Measurements from ENCODE around the gene NFIA. TPM values are rescaled to one million over a fixed set of nuclear protein-coding genes. Genes with fewer than 3 reads are reported as not detected.
"Not testable (repeated sequence)": the region's sequence is repeated elsewhere in the genome, so short reads cannot be mapped to it uniquely, and the experiment has no call there.

The NFIA gene
- total and polyA plus RNA-seq, 2 donors: 7.9 to 10.3 TPM

- 86% methylated on average over 2 of the region's 2 CpGs for WGBS
- H3K27me3 ChIP-seq (ENCODE audit: control insufficient read depth in 2 of 2, insufficient read depth in 1 of 2, low read length in 1 of 2): peaks cover 46 to 81% of the 10 kb centered on the region in 2 donors
- H3K27ac ChIP-seq (ENCODE audit: low read depth in 1 of 2, low read length in 1 of 2): peak overlapping the region in 1 of 2 donors; percentile 59
- peaks cover 10 to 40% of the 10 kb centered on the region in 2 donors for H3K4me1 ChIP-seq (ENCODE audit: control insufficient read depth in 2 of 2, insufficient read depth in 2 of 2, low read length in 2 of 2)
- no peaks in the 10 kb centered on the region for H3K9me3 ChIP-seq (ENCODE audit: control insufficient read depth in 2 of 2, insufficient read depth in 1 of 2, low read length in 1 of 2)
- H3K4me3 ChIP-seq (ENCODE audit: low read length in 2 of 2): peak overlapping the region in 1 of 2 donors; percentile 72
- no peaks in the 10 kb centered on the region for H3K36me3 ChIP-seq (ENCODE audit: control insufficient read depth in 2 of 2, insufficient read depth in 2 of 2, low read length in 1 of 2)
- DNase-seq (ENCODE audit: low read depth in 6 of 9, low spot score in 9 of 9): no peak
These were observed 26.2 kb upstream of the NFIA start for GRCh38 chr1:61056196-61056572.

- H3K36me3 ChIP-seq (ENCODE audit: control insufficient read depth in 2 of 2, insufficient read depth in 2 of 2, low read length in 1 of 2): no peaks in the 10 kb centered on the region
- peak in 1 of 9 donors; percentile 70 for DNase-seq (ENCODE audit: low read depth in 6 of 9, low spot score in 9 of 9)
- peaks cover 40 to 74% of the 10 kb centered on the region in 2 donors for H3K27me3 ChIP-seq (ENCODE audit: control insufficient read depth in 2 of 2, insufficient read depth in 1 of 2, low read length in 1 of 2)
- H3K4me3 ChIP-seq (ENCODE audit: low read length in 2 of 2): peak overlapping the region; percentile 49 to 72
- H3K4me1 ChIP-seq (ENCODE audit: control insufficient read depth in 2 of 2, insufficient read depth in 2 of 2, low read length in 2 of 2): peaks cover 10 to 36% of the 10 kb centered on the region in 2 donors
- 4% methylated on average over 50 of the region's 50 CpGs for WGBS
- H3K9me3 ChIP-seq (ENCODE audit: control insufficient read depth in 2 of 2, insufficient read depth in 1 of 2, low read length in 1 of 2): no peaks in the 10 kb centered on the region
- H3K27ac ChIP-seq (ENCODE audit: low read depth in 1 of 2, low read length in 1 of 2): peak overlapping the region; percentile 59 to 70
These were observed 25.6 kb upstream of the NFIA start for GRCh38 chr1:61056573-61057439.

GRCh38 chr1:61058483-61059245, 23.7 kb upstream of the NFIA start:
- H3K4me1 ChIP-seq (ENCODE audit: control insufficient read depth in 2 of 2, insufficient read depth in 2 of 2, low read length in 2 of 2): peaks cover 8 to 18% of the 10 kb centered on the region in 2 donors
- H3K27me3 ChIP-seq (ENCODE audit: control insufficient read depth in 2 of 2, insufficient read depth in 1 of 2, low read length in 1 of 2): peaks cover 23 to 56% of the 10 kb centered on the region in 2 donors
- no peak overlapping the region for H3K4me3 ChIP-seq (ENCODE audit: low read length in 2 of 2)
- H3K36me3 ChIP-seq (ENCODE audit: control insufficient read depth in 2 of 2, insufficient read depth in 2 of 2, low read length in 1 of 2): no peaks in the 10 kb centered on the region
- no peak for DNase-seq (ENCODE audit: low read depth in 6 of 9, low spot score in 9 of 9)
- no peaks in the 10 kb centered on the region for H3K9me3 ChIP-seq (ENCODE audit: control insufficient read depth in 2 of 2, insufficient read depth in 1 of 2, low read length in 1 of 2)
- WGBS: over 99% methylated on average over 3 of the region's 3 CpGs
- H3K27ac ChIP-seq (ENCODE audit: low read depth in 1 of 2, low read length in 1 of 2): no peak overlapping the region

- H3K36me3 ChIP-seq (ENCODE audit: control insufficient read depth in 2 of 2, insufficient read depth in 2 of 2, low read length in 1 of 2); H3K4me3 ChIP-seq (ENCODE audit: low read length in 2 of 2); H3K9me3 ChIP-seq (ENCODE audit: control insufficient read depth in 2 of 2, insufficient read depth in 1 of 2, low read length in 1 of 2); H3K4me1 ChIP-seq (ENCODE audit: control insufficient read depth in 2 of 2, insufficient read depth in 2 of 2, low read length in 2 of 2); DNase-seq (ENCODE audit: low read depth in 6 of 9, low spot score in 9 of 9); H3K27ac ChIP-seq (ENCODE audit: low read depth in 1 of 2, low read length in 1 of 2): not testable (repeated sequence)
- H3K27me3 ChIP-seq (ENCODE audit: control insufficient read depth in 2 of 2, insufficient read depth in 1 of 2, low read length in 1 of 2): peaks cover 6 to 26% of the 10 kb centered on the region in 2 donors
- 94% methylated on average over 4 of the region's 4 CpGs for WGBS
These were observed 20.8 kb upstream of the NFIA start for GRCh38 chr1:61061601-61062000.

GRCh38 chr1:61064673-61065072, 17.7 kb upstream of the NFIA start:
- no peaks in the 10 kb centered on the region for H3K27me3 ChIP-seq (ENCODE audit: control insufficient read depth in 2 of 2, insufficient read depth in 1 of 2, low read length in 1 of 2)
- H3K36me3 ChIP-seq (ENCODE audit: control insufficient read depth in 2 of 2, insufficient read depth in 2 of 2, low read length in 1 of 2): no peaks in the 10 kb centered on the region
- H3K4me1 ChIP-seq (ENCODE audit: control insufficient read depth in 2 of 2, insufficient read depth in 2 of 2, low read length in 2 of 2): no peaks in the 10 kb centered on the region
- no peaks in the 10 kb centered on the region for H3K9me3 ChIP-seq (ENCODE audit: control insufficient read depth in 2 of 2, insufficient read depth in 1 of 2, low read length in 1 of 2)
- no peak overlapping the region for H3K27ac ChIP-seq (ENCODE audit: low read depth in 1 of 2, low read length in 1 of 2)
- WGBS: 97% methylated on average over 1 of the region's 1 CpG
- no peak overlapping the region for H3K4me3 ChIP-seq (ENCODE audit: low read length in 2 of 2)
- no peak for DNase-seq (ENCODE audit: low read depth in 6 of 9, low spot score in 9 of 9)

GRCh38 chr1:61067446-61068019, 14.8 kb upstream of the NFIA start:
- DNase-seq (ENCODE audit: low read depth in 6 of 9, low spot score in 9 of 9): no peak
- Histone ChIP-seq H3K9me3 (ENCODE audit: control insufficient read depth in 2 of 2, insufficient read depth in 1 of 2, low read length in 1 of 2) (no peaks in the 10 kb centered on the region), H3K27ac (ENCODE audit: low read depth in 1 of 2, low read length in 1 of 2) (no peak overlapping the region), H3K4me3 (ENCODE audit: low read length in 2 of 2) (no peak overlapping the region), H3K4me1 (ENCODE audit: control insufficient read depth in 2 of 2, insufficient read depth in 2 of 2, low read length in 2 of 2) (no peaks in the 10 kb centered on the region), H3K27me3 (ENCODE audit: control insufficient read depth in 2 of 2, insufficient read depth in 1 of 2, low read length in 1 of 2) (no peaks in the 10 kb centered on the region), H3K36me3 (ENCODE audit: control insufficient read depth in 2 of 2, insufficient read depth in 2 of 2, low read length in 1 of 2) (no peaks in the 10 kb centered on the region)
- 97% methylated on average over 4 of the region's 4 CpGs for WGBS

- no peaks in the 10 kb centered on the region for H3K36me3 ChIP-seq (ENCODE audit: control insufficient read depth in 2 of 2, insufficient read depth in 2 of 2, low read length in 1 of 2)
- no peak for DNase-seq (ENCODE audit: low read depth in 6 of 9, low spot score in 9 of 9)
- no peaks in the 10 kb centered on the region for H3K4me1 ChIP-seq (ENCODE audit: control insufficient read depth in 2 of 2, insufficient read depth in 2 of 2, low read length in 2 of 2)
- H3K27me3 ChIP-seq (ENCODE audit: control insufficient read depth in 2 of 2, insufficient read depth in 1 of 2, low read length in 1 of 2): no peaks in the 10 kb centered on the region
- H3K9me3 ChIP-seq (ENCODE audit: control insufficient read depth in 2 of 2, insufficient read depth in 1 of 2, low read length in 1 of 2): no peaks in the 10 kb centered on the region
- H3K27ac ChIP-seq (ENCODE audit: low read depth in 1 of 2, low read length in 1 of 2): no peak overlapping the region
- no peak overlapping the region for H3K4me3 ChIP-seq (ENCODE audit: low read length in 2 of 2)
- WGBS: 97% methylated on average over 4 of the region's 4 CpGs
These were observed 12.3 kb upstream of the NFIA start for GRCh38 chr1:61070054-61070453.

- no peak overlapping the region for H3K27ac ChIP-seq (ENCODE audit: low read depth in 1 of 2, low read length in 1 of 2)
- H3K36me3 ChIP-seq (ENCODE audit: control insufficient read depth in 2 of 2, insufficient read depth in 2 of 2, low read length in 1 of 2): no peaks in the 10 kb centered on the region
- H3K9me3 ChIP-seq (ENCODE audit: control insufficient read depth in 2 of 2, insufficient read depth in 1 of 2, low read length in 1 of 2): no peaks in the 10 kb centered on the region
- WGBS: 97% methylated on average over 6 of the region's 6 CpGs
- DNase-seq (ENCODE audit: low read depth in 6 of 9, low spot score in 9 of 9): no peak
- peaks cover 0 to under 1% of the 10 kb centered on the region in 2 donors for H3K4me1 ChIP-seq (ENCODE audit: control insufficient read depth in 2 of 2, insufficient read depth in 2 of 2, low read length in 2 of 2)
- no peaks in the 10 kb centered on the region for H3K27me3 ChIP-seq (ENCODE audit: control insufficient read depth in 2 of 2, insufficient read depth in 1 of 2, low read length in 1 of 2)
- H3K4me3 ChIP-seq (ENCODE audit: low read length in 2 of 2): no peak overlapping the region
These were observed 10.9 kb upstream of the NFIA start for GRCh38 chr1:61071205-61072130.

All from thymus (tissue), 11 donors.